UCSD-AML1 (cell line): ENCODE results near the gene PLA2G4F.
"Not testable (repeated sequence)": the region's sequence is repeated elsewhere in the genome, so short reads cannot be mapped to it uniquely, and the experiment has no call there.

Experiments
- DNase-seq: peaks from one replicate; lab custom pipeline; 2025; ENCODE audit not compliant: unreplicated experiment; lab: John Stamatoyannopoulos, UW

The PLA2G4F gene

GRCh38 chr15:42104095-42104891 lies 52.1 kb downstream of the PLA2G4F start:
- DNase-seq: no peak

- no peak for DNase-seq
Measured at GRCh38 chr15:42102646-42103235, 53.7 kb downstream of the PLA2G4F start.

- no peak for DNase-seq
Measured at GRCh38 chr15:42101861-42102260, 54.6 kb downstream of the PLA2G4F start.

- peak; percentile 49 for DNase-seq
Measured at GRCh38 chr15:42100021-42100800, 56.2 kb downstream of the PLA2G4F start.

GRCh38 chr15:42097018-42097417 lies 59.4 kb downstream of the PLA2G4F start:
- no peak for DNase-seq

GRCh38 chr15:42094512-42094963 lies 61.9 kb downstream of the PLA2G4F start, which contains the start of gene PLA2G4D:
Gene PLA2G4D, minus strand, starts transcription at chr15:42094562. Its CDS starts 103 bp downstream, at chr15:42094459.
- DNase-seq: no peak

- no peak for DNase-seq
Measured at GRCh38 chr15:42093966-42094365, 62.5 kb downstream of the PLA2G4F start.

GRCh38 chr15:42092398-42093318 lies 63.8 kb downstream of the PLA2G4F start:
- no peak for DNase-seq

GRCh38 chr15:42091753-42092397 lies 64.6 kb downstream of the PLA2G4F start:
- not testable (repeated sequence) for DNase-seq

GRCh38 chr15:42090781-42091180 lies 65.7 kb downstream of the PLA2G4F start:
- no peak for DNase-seq

GRCh38 chr15:42090370-42090769 lies 66.1 kb downstream of the PLA2G4F start:
- DNase-seq: no peak

GRCh38 chr15:42089942-42090341 lies 66.5 kb downstream of the PLA2G4F start:
- no peak for DNase-seq
